ENCODE results near the gene NAV3.

NAV3 gene

DNA sequence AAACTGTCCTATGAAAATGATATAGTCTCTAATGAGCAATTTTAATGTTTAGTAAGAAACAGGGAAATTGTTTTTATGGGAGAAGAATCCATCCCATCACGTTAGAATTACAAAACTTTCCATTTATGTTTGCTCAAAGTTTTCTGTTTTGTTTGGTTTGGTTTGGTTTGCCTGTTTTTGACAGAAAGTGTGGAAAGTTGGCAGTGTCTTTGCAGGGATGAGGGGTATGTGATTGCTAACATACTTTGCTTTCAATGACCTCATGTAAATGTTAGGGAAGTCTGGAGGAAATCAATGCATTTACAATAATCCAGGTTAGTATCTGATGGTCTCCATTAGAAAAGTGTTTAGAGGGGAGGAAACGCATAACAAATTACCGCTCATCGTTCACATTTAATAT is 12.3 kb upstream of the NAV3 start:
- TF ChIP-seq, protein P1, sequence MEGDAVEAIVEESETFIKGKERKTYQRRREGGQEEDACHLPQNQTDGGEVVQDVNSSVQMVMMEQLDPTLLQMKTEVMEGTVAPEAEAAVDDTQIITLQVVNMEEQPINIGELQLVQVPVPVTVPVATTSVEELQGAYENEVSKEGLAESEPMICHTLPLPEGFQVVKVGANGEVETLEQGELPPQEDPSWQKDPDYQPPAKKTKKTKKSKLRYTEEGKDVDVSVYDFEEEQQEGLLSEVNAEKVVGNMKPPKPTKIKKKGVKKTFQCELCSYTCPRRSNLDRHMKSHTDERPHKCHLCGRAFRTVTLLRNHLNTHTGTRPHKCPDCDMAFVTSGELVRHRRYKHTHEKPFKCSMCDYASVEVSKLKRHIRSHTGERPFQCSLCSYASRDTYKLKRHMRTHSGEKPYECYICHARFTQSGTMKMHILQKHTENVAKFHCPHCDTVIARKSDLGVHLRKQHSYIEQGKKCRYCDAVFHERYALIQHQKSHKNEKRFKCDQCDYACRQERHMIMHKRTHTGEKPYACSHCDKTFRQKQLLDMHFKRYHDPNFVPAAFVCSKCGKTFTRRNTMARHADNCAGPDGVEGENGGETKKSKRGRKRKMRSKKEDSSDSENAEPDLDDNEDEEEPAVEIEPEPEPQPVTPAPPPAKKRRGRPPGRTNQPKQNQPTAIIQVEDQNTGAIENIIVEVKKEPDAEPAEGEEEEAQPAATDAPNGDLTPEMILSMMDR (conservative IDR thresholded peaks at IDR 0.05) = no peak
- H3K27ac ChIP-seq = no peak overlapping the region

DNA sequence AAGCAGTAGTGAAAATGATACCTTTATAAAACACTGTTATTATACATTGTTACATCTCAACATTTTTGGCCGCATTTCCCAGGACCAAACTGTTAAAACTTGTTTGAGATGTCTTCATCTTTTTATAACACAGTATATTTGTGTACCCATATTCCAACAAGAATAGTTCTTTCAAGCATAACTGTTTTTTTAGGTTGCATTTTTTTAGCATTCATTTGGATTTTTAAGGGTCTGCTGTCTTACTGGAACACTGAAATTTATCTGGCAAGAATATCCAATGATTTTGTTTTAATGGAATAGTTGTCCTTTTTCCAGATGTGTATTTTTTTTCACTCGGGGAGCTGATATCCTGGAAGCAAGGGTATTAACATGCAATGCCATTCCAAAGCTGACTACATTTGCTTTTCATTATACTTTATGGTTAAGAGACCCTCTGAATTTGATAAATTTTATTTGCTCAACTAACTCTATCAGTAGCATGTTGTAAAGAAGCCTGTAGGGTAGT is 8.9 kb upstream of the NAV3 start:
- TF ChIP-seq, protein P1 (conservative IDR thresholded peaks at IDR 0.05) = no peak
- H3K27ac ChIP-seq = no peak overlapping the region

DNA sequence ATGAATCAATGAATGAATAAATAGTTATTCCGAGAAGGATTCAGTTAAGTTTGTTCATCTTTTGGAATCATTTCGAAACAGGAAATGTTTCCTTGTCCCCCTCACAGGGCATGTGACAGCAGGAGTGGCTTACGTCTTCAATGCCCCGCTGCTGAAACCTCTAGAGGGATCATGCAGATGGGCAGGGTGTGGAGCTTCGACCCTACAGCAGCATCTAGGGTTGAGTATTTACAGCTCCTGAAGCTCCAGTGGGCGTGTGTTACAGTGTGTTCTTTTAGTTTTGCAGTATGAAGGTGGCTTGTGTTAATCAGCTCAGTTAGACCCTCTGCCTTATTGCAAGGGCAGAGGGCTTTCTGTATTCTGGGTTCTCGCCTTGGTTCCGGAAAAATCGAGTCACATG is 2.6 kb downstream of the NAV3 start:
- TF ChIP-seq, protein P1 (conservative IDR thresholded peaks at IDR 0.05) = no peak
- no peak overlapping the region for H3K27ac ChIP-seq

DNA sequence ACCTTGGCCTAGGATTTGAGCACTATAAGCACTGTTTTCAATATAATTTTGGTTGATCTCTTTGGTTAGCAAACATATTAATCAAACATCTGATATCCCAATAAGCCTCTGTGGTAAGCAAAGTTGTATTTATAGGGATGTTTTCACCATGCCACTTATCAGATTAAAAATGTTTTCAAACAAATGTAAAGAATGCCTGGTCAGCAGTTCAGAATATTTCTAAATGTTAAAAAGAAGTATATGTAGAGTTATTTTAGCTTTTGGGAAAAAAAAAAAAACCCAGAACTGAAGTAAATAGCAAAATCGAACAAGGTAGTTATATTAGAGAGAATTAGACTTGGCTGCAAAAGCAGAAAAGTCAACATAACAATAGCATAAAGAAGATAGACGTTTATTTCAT is 3.9 kb downstream of the NAV3 start:
- TF ChIP-seq, protein P1 (conservative IDR thresholded peaks at IDR 0.05) = no peak
- no peak overlapping the region; the same call in 1 of the 2 replicates for H3K27ac ChIP-seq

DNA sequence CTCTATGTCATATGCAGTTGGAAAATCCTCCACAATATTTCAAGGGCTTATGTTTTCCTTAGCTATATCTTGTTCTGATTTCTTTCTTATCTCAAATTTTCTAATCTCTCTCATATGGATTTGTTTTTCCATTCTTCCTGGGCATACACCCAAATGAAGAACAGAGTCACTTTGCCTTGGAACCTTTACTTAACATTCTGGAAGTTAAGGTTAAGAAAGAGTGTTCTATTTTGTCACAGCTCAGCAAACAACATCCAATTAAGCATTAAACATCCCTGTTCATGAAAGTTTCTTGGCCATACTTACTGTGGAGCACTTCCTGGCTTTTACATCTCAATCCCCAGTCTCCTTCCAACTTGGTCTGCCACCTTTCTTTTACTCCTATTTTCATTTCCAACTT is 5.3 kb downstream of the NAV3 start:
- TF ChIP-seq, protein P1 (conservative IDR thresholded peaks at IDR 0.05) = no peak
- peak overlapping the region; percentile 40 for H3K27ac ChIP-seq

DNA sequence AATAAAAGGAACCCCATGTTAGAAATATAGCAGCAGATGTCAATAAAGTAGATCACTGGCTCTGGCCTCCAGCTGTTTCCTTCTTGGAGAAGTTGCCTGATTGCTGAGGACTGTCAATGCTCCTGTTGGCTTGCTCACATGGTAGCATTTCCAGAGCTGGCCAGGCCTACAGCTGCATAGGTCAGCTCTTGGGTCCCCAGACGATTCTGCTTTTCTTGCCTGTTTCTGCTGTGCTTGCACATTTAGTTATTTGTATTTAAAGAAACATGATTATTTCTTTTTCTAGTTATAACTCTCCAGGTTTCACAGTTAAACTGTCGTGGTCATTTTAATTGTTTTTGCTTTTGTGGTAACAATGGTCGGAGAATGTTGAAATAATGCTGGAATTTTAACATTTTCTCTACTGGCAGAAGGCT is 7.2 kb downstream of the NAV3 start:
- no peak overlapping the region for H3K27ac ChIP-seq

DNA sequence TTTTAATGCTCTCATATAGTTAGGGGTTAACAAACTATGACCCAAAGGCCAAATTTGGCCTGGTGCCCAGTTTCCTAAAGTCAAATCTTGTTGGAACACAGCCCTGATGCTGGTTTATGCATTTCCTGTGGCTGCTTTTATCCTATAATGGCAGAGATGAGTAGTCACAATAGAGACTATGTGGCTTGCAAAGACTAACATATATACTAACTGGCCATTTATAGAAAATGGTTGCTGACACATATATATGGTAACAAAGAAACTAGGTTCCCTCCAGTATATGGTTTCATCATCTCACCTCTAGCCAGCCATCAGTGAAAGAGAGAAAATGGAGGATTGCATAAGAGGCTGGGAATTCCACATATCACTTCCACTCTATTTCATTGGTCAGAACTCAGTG is 10.8 kb downstream of the NAV3 start:
- no peak overlapping the region for H3K27ac ChIP-seq
- TF ChIP-seq, protein P1 (conservative IDR thresholded peaks at IDR 0.05) = no peak

More for the DNA sequence above, 7.2 kb downstream of the NAV3 start:
- TF ChIP-seq, protein P1 (conservative IDR thresholded peaks at IDR 0.05) = no peak
